PC-9 (cell line): Measurements from ENCODE around the gene GPR148. TPM values are rescaled to one million over a fixed set of nuclear protein-coding genes. Genes with fewer than 3 reads are reported as not detected.
"Not testable (repeated sequence)": the region's sequence is repeated elsewhere in the genome, so short reads cannot be mapped to it uniquely, and the experiment has no call there.

Experiments
- BruUV-seq: library from RNA; stranded (reverse); fragments of 400-500 nt; replicated peaks from 2 replicates; lab custom pipeline; 2021; lab: Mats Ljungman, UMichigan
- CTCF ChIA-PET: fragments of 300-600 bp; sonication (Branson Sonifier 250); formaldehyde crosslinking; loops from one replicate; lab custom pipeline; 2022; ENCODE audit warnings: antibody characterized with exemption; lab: Charles Lee
- POLR2A ChIA-PET: fragments of 300-600 bp; sonication (Branson Sonifier 250); formaldehyde crosslinking; loops from one replicate; lab custom pipeline; 2022; ENCODE audit warnings: antibody characterized with exemption; ENCODE audit not compliant: unreplicated experiment; lab: Charles Lee
- DNase-seq, 2 experiments: peaks; one replicate each; pipeline versions ENCODE4 v3.0.0 to v3.0.0-alpha.2; 2015 to 2022; ENCODE audit warnings: mixed read lengths in 1 of 2
- H2AFZ ChIP-seq: fragments of 200-600 bp; sonication (generic); 2 replicates; pipeline ENCODE4 v1.8.1; 2017; ENCODE audit warnings: antibody characterized with exemption
- H3F3A ChIP-seq: fragments of 200-600 bp; sonication (generic); 2 replicates; pipeline ENCODE4 v1.8.1; 2017; ENCODE audit warnings: antibody characterized with exemption, mild to moderate bottlenecking, low read depth; ENCODE audit not compliant: insufficient read depth
- H3K27ac ChIP-seq: fragments of 200-600 bp; sonication (generic); 2 replicates; pipeline ENCODE4 v1.6.1; 2016; ENCODE audit warnings: mixed run types
- H3K27me3 ChIP-seq: fragments of 200-600 bp; sonication (generic); 2 replicates; pipeline ENCODE4 v1.6.1; 2016; ENCODE audit warnings: low read depth, mixed run types; ENCODE audit not compliant: insufficient read depth
- H3K36me3 ChIP-seq: fragments of 200-600 bp; sonication (generic); 2 replicates; pipeline ENCODE4 v1.6.1; 2016; ENCODE audit warnings: low read depth, mixed run types
- H3K4me1 ChIP-seq: fragments of 200-600 bp; sonication (generic); replicated peaks from 2 replicates; pipeline ENCODE4 v1.6.1; 2016; ENCODE audit warnings: mixed run types; ENCODE audit not compliant: insufficient read depth
- H3K4me2 ChIP-seq: fragments of 200-600 bp; sonication (generic); 2 replicates; pipeline ENCODE4 v1.6.1; 2017; ENCODE audit warnings: mixed run types
- H3K4me3 ChIP-seq: fragments of 200-600 bp; sonication (generic); 2 replicates; pipeline ENCODE4 v1.6.1; 2016; ENCODE audit warnings: mixed run types
- H3K79me2 ChIP-seq: fragments of 200-600 bp; sonication (generic); 2 replicates; pipeline ENCODE4 v1.6.1; 2017; ENCODE audit warnings: low read depth, mixed run types
- H3K9me2 ChIP-seq: fragments of 200-600 bp; sonication (generic); 2 replicates; pipeline ENCODE4 v1.8.1; 2017; ENCODE audit warnings: mild to moderate bottlenecking; ENCODE audit not compliant: insufficient read depth
- H3K9me3 ChIP-seq: fragments of 200-600 bp; sonication (generic); 2 replicates; pipeline ENCODE4 v1.8.1; 2016; ENCODE audit warnings: low read depth; ENCODE audit not compliant: insufficient read depth
- H4K20me1 ChIP-seq: fragments of 200-600 bp; sonication (generic); 2 replicates; pipeline ENCODE4 v1.8.1; 2017; ENCODE audit not compliant: insufficient read depth
- EZH2 ChIP-seq: fragments of 200-600 bp; sonication (generic); IDR thresholded peaks from 2 replicates; pipeline ENCODE4 v1.8.0; 2017; ENCODE audit warnings: antibody characterized with exemption, low read depth
- intact Hi-C: fragments of 100-400 bp; cut with micrococcal nuclease; formaldehyde crosslinking; loops from one replicate; pipeline ENCODE4 v1.10.0; 2022; ENCODE audit not compliant: unreplicated experiment
- total RNA-seq: library from RNA; stranded (reverse); gene quantifications from 2 replicates; pipeline ENCODE4 v1.2.3, GENCODE V29; 2021
- TF ChIP-seq, protein P1 (sequence below): fragments of 200-600 bp; sonication (generic); conservative IDR thresholded peaks from 2 replicates; pipeline ENCODE4 v1.6.1; 2017; ENCODE audit warnings: mixed run types, antibody characterized with exemption, mild to moderate bottlenecking, moderate library complexity

GPR148 gene
- total RNA-seq, 1 experiment from 2014 or later, result not detected

DNA sequence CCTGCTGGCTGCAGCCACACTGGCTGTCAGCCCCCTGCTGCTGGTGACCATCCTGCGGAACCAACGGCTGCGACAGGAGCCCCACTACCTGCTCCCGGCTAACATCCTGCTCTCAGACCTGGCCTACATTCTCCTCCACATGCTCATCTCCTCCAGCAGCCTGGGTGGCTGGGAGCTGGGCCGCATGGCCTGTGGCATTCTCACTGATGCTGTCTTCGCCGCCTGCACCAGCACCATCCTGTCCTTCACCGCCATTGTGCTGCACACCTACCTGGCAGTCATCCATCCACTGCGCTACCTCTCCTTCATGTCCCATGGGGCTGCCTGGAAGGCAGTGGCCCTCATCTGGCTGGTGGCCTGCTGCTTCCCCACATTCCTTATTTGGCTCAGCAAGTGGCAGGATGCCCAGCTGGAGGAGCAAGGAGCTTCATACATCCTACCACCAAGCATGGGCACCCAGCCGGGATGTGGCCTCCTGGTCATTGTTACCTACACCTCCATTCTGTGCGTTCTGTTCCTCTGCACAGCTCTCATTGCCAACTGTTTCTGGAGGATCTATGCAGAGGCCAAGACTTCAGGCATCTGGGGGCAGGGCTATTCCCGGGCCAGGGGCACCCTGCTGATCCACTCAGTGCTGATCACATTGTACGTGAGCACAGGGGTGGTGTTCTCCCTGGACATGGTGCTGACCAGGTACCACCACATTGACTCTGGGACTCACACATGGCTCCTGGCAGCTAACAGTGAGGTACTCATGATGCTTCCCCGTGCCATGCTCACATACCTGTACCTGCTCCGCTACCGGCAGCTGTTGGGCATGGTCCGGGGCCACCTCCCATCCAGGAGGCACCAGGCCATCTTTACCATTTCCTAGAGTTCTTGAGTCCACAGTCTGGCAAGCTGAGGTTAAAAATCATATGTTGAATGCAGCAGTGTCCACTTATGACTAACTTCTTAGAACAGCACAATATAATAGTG, 741 bp downstream of the GPR148 start:
- BruUV-seq, result no TSS peak
- H2AFZ ChIP-seq, result no peak overlapping the region
- H3K9me3 ChIP-seq, result no peaks in the 10 kb centered on the region
- H4K20me1 ChIP-seq, result no peaks in the 10 kb centered on the region
- no peak for TF ChIP-seq EZH2
- TF ChIP-seq, protein P1, sequence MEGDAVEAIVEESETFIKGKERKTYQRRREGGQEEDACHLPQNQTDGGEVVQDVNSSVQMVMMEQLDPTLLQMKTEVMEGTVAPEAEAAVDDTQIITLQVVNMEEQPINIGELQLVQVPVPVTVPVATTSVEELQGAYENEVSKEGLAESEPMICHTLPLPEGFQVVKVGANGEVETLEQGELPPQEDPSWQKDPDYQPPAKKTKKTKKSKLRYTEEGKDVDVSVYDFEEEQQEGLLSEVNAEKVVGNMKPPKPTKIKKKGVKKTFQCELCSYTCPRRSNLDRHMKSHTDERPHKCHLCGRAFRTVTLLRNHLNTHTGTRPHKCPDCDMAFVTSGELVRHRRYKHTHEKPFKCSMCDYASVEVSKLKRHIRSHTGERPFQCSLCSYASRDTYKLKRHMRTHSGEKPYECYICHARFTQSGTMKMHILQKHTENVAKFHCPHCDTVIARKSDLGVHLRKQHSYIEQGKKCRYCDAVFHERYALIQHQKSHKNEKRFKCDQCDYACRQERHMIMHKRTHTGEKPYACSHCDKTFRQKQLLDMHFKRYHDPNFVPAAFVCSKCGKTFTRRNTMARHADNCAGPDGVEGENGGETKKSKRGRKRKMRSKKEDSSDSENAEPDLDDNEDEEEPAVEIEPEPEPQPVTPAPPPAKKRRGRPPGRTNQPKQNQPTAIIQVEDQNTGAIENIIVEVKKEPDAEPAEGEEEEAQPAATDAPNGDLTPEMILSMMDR, result no peak
- DNase-seq, result no peak
- POLR2A ChIA-PET, result no interaction called here
- no peak overlapping the region for H3K27ac ChIP-seq
- H3K27me3 ChIP-seq, result peaks cover 81% of the 10 kb centered on the region
- intact Hi-C loops, result no loop called here
- H3K36me3 ChIP-seq, result no peaks in the 10 kb centered on the region
- no peak overlapping the region for H3K4me3 ChIP-seq
- no peaks in the 10 kb centered on the region for H3K4me1 ChIP-seq
- no peaks in the 10 kb centered on the region for H3K9me2 ChIP-seq
- H3F3A ChIP-seq, result no peaks in the 10 kb centered on the region
- CTCF ChIA-PET, result no interaction called here
- H3K4me2 ChIP-seq, result no peak overlapping the region
- no peaks in the 10 kb centered on the region for H3K79me2 ChIP-seq

DNA sequence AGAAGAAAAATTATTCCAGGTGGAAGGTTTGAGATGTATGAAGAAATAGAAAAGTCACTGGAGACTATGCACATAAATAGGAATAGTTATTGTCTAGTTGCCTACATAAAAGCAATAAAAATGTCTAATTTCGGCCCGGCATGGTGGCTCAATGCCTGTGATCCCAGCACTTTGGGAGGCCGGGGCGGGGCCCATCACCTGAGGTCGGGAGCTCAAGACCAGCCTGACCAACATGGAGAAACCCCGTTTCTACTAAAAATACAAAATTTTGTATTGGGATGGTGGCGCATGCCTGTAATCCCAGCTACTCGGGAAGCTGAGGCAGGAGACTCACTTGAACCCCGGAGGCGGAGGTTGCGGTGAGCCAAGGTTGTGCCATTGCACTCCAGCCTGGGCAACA, 3.4 kb downstream of the GPR148 start:
- H3K4me3 ChIP-seq, H3K9me3 ChIP-seq, H3K79me2 ChIP-seq, DNase-seq, H3F3A ChIP-seq, H3K4me2 ChIP-seq, H3K27ac ChIP-seq, H2AFZ ChIP-seq, H4K20me1 ChIP-seq, H3K4me1 ChIP-seq, H3K36me3 ChIP-seq, H3K9me2 ChIP-seq, intact Hi-C loops, BruUV-seq, POLR2A ChIA-PET, CTCF ChIA-PET: not testable (repeated sequence)
- peaks cover 94% of the 10 kb centered on the region for H3K27me3 ChIP-seq

DNA sequence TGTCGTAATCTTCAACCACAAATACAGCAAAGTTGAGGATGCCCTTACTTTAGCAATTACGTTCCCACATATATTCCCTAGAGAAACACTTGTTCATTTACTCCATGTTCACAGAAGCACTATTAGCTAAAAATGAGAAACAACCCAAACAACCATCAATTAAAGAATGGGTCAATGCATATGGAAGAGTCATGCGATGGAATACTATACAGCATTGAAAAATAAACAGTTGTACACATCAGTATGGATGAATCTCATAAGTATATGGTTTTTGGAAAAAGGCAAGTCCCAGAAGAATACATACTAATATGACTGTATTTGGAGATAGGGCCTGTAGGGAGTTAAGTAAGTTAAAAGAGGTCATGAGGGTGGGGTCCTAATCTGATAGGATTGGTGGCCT, 6.3 kb downstream of the GPR148 start:
- intact Hi-C loops, result no loop called here
- H3K36me3 ChIP-seq, result no peaks in the 10 kb centered on the region
- no peak for TF ChIP-seq EZH2
- TF ChIP-seq, protein P1, result no peak
- no peaks in the 10 kb centered on the region for H3K9me2 ChIP-seq
- DNase-seq, result no peak
- no peaks in the 10 kb centered on the region for H4K20me1 ChIP-seq
- no peak overlapping the region for H3K4me3 ChIP-seq
- peaks cover 94% of the 10 kb centered on the region for H3K27me3 ChIP-seq
- no peaks in the 10 kb centered on the region for H3K79me2 ChIP-seq
- H3K4me2 ChIP-seq, result no peak overlapping the region
- no peak overlapping the region for H3K27ac ChIP-seq
- H2AFZ ChIP-seq, result no peak overlapping the region
- POLR2A ChIA-PET, result no interaction called here
- no peaks in the 10 kb centered on the region for H3F3A ChIP-seq
- no peaks in the 10 kb centered on the region for H3K4me1 ChIP-seq
- BruUV-seq, result no TSS peak
- no peaks in the 10 kb centered on the region for H3K9me3 ChIP-seq
- CTCF ChIA-PET, result no interaction called here
